HL-60 (cell line): ENCODE data around the gene SLC7A7.

Experiments used
- DNase-seq, 2 experiments: peaks; one replicate each; pipeline ENCODE4 v3.0.0-alpha.2; 2010 to 2020; ENCODE audit warnings: low read depth in 1 of 2, low spot score in 1 of 2
- H3K27ac ChIP-seq: fragments of 250-450 bp; sonication (Bioruptor Pico); replicated peaks from 2 replicates; pipeline ENCODE4 v1.5.1; 2020; ENCODE audit warnings: mild to moderate bottlenecking, moderate library complexity
- H3K27me3 ChIP-seq: fragments of 250-450 bp; sonication (Bioruptor Pico); 2 replicates; pipeline ENCODE4 v1.5.1; 2021; ENCODE audit warnings: mild to moderate bottlenecking, moderate library complexity; ENCODE audit not compliant: insufficient read depth, poor library complexity, severe bottlenecking
- H3K4me3 ChIP-seq: replicated peaks from 2 replicates; pipeline ENCODE4 v1.5.1; 2011; ENCODE audit warnings: mild to moderate bottlenecking, control low read depth, low read length; ENCODE audit not compliant: insufficient read depth
- CTCF ChIP-seq: IDR thresholded peaks from one replicate; pipeline ENCODE4 v1.5.1; 2011; ENCODE audit warnings: low read length, control low read depth, inconsistent platforms; ENCODE audit not compliant: insufficient read depth
- GABPA ChIP-seq: IDR thresholded peaks from 2 replicates; pipeline ENCODE4 v1.6.1; 2012; ENCODE audit warnings: low read depth
- POLR2AphosphoS5 ChIP-seq: IDR thresholded peaks from 2 replicates; pipeline ENCODE4 v1.6.1; 2012; ENCODE audit warnings: low read depth
- REST ChIP-seq: IDR thresholded peaks from 2 replicates; pipeline ENCODE4 v1.6.1; 2012; ENCODE audit warnings: low read depth; ENCODE audit not compliant: insufficient replicate concordance
- SPI1 ChIP-seq: IDR thresholded peaks from 2 replicates; pipeline ENCODE4 v1.6.1; 2012; ENCODE audit warnings: low read depth, mild to moderate bottlenecking, borderline replicate concordance

Gene SLC7A7

GRCh38 chr14:22773162-22774010 lies 41.8 kb downstream of the SLC7A7 start:
- no peak for DNase-seq
- Histone ChIP-seq H3K4me3 (no peak overlapping the region), H3K27me3 (no peaks in the 10 kb centered on the region), H3K27ac (no peak overlapping the region)
- no peak for TF ChIP-seq SPI1
- TF ChIP-seq GABPA: no peak
- TF ChIP-seq POLR2AphosphoS5: no peak
- no peak for TF ChIP-seq CTCF
- TF ChIP-seq REST: no peak

GRCh38 chr14:22772725-22773124 lies 42.5 kb downstream of the SLC7A7 start:
- H3K27ac ChIP-seq: no peak overlapping the region
- TF ChIP-seq SPI1: no peak
- TF ChIP-seq POLR2AphosphoS5: no peak
- no peak for TF ChIP-seq REST
- no peak for TF ChIP-seq CTCF
- TF ChIP-seq GABPA: no peak
- DNase-seq: no peak
- no peaks in the 10 kb centered on the region for H3K27me3 ChIP-seq
- no peak overlapping the region for H3K4me3 ChIP-seq

DNA sequence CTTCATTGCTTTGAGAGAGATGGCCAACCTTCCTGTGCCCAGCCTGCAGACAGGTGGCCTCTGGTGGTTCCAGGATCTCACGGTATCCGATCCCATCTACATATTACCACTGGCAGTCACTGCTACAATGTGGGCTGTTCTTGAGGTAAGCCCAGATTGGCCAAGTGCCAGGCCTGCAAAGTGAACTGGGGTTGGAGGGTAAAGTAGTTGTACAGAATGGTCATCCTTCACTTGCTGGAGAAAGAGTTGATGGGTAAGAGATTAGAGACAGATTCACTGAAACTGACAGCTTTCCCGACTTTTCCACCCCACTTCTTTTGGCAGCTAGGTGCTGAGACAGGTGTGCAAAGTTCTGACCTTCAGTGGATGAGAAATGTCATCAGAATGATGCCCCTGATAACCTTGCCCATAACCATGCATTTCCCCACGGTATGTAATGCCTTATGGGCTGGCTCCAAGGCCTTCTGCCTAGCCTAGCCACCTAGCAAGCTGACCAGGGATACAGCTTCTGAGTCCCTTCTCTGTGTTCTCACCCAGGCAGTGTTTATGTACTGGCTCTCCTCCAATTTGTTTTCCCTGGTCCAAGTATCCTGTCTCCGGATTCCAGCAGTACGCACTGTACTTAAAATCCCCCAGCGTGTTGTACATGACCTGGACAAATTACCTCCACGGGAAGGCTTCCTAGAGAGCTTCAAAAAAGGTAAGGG lies 44.6 kb downstream of the SLC7A7 start:
- no peak for DNase-seq
- H3K4me3 ChIP-seq: no peak overlapping the region
- H3K27ac ChIP-seq: no peak overlapping the region
- no peak for TF ChIP-seq REST
- no peaks in the 10 kb centered on the region for H3K27me3 ChIP-seq
